ENCODE measurements around the gene CRHR1.
"Not testable (repeated sequence)": the region's sequence is repeated elsewhere in the genome, so short reads cannot be mapped to it uniquely, and the experiment has no call there.

CRHR1 gene

GRCh38 chr17:45854209-45854608 is 70.1 kb downstream of the CRHR1 start:
- no peak for TF ChIP-seq ZNF274 (IDR thresholded peaks at IDR 0.05; ENCODE audit: low read depth, low read length)
- H3K4me3 ChIP-seq (ENCODE audit: low read length) = no peak overlapping the region

GRCh38 chr17:45855691-45856336 is 71.7 kb downstream of the CRHR1 start:
- H3K4me3 ChIP-seq (ENCODE audit: low read length) = no peak overlapping the region

GRCh38 chr17:45857977-45858708 is 74.0 kb downstream of the CRHR1 start:
- no peak for TF ChIP-seq ZNF274 (IDR thresholded peaks at IDR 0.05; ENCODE audit: low read depth, low read length)
- H3K4me3 ChIP-seq (ENCODE audit: low read length) = no peak overlapping the region

More at GRCh38 chr17:45855691-45856336, 71.7 kb downstream of the CRHR1 start:
- TF ChIP-seq ZNF274 (IDR thresholded peaks at IDR 0.05; ENCODE audit: low read depth, low read length) = no peak

- no peak overlapping the region for H3K4me3 ChIP-seq (ENCODE audit: low read length)
- TF ChIP-seq ZNF274 (IDR thresholded peaks at IDR 0.05; ENCODE audit: low read depth, low read length) = no peak
Observed at GRCh38 chr17:45861165-45861564, 77.0 kb downstream of the CRHR1 start.

GRCh38 chr17:45862127-45862526 is 78.0 kb downstream of the CRHR1 start:
- not testable (repeated sequence) for H3K4me3 ChIP-seq (ENCODE audit: low read length)

- no peak for TF ChIP-seq ZNF274 (IDR thresholded peaks at IDR 0.05; ENCODE audit: low read depth, low read length)
Observed at GRCh38 chr17:45863857-45864654, 79.9 kb downstream of the CRHR1 start.

GRCh38 chr17:45867171-45867570 is 83.1 kb downstream of the CRHR1 start:
- TF ChIP-seq ZNF274 (IDR thresholded peaks at IDR 0.05; ENCODE audit: low read depth, low read length) = no peak
- no peak overlapping the region for H3K4me3 ChIP-seq (ENCODE audit: low read length)

More at GRCh38 chr17:45863857-45864654, 79.9 kb downstream of the CRHR1 start:
- no peak overlapping the region for H3K4me3 ChIP-seq (ENCODE audit: low read length)

- no peak overlapping the region for H3K4me3 ChIP-seq (ENCODE audit: low read length)
- TF ChIP-seq ZNF274 (IDR thresholded peaks at IDR 0.05; ENCODE audit: low read depth, low read length) = no peak
Observed at GRCh38 chr17:45867702-45868101, 83.6 kb downstream of the CRHR1 start.

- no peak for TF ChIP-seq ZNF274 (IDR thresholded peaks at IDR 0.05; ENCODE audit: low read depth, low read length)
- H3K4me3 ChIP-seq (ENCODE audit: low read length) = no peak overlapping the region
Observed at GRCh38 chr17:45868276-45868675, 84.2 kb downstream of the CRHR1 start.

GRCh38 chr17:45869676-45870341 is 85.7 kb downstream of the CRHR1 start:
- H3K4me3 ChIP-seq (ENCODE audit: low read length) = no peak overlapping the region
- TF ChIP-seq ZNF274 (IDR thresholded peaks at IDR 0.05; ENCODE audit: low read depth, low read length) = no peak

GRCh38 chr17:45870342-45870974 is 86.3 kb downstream of the CRHR1 start:
- H3K4me3 ChIP-seq (ENCODE audit: low read length) = no peak overlapping the region
- TF ChIP-seq ZNF274 (IDR thresholded peaks at IDR 0.05; ENCODE audit: low read depth, low read length) = no peak

GRCh38 chr17:45871718-45872117 is 87.6 kb downstream of the CRHR1 start:
- TF ChIP-seq ZNF274 (IDR thresholded peaks at IDR 0.05; ENCODE audit: low read depth, low read length) = no peak
- no peak overlapping the region for H3K4me3 ChIP-seq (ENCODE audit: low read length)

- no peak for TF ChIP-seq ZNF274 (IDR thresholded peaks at IDR 0.05; ENCODE audit: low read depth, low read length)
- no peak overlapping the region for H3K4me3 ChIP-seq (ENCODE audit: low read length)
Observed at GRCh38 chr17:45873728-45874127, 89.6 kb downstream of the CRHR1 start.

GRCh38 chr17:45874151-45874550 is 90.0 kb downstream of the CRHR1 start:
- H3K4me3 ChIP-seq (ENCODE audit: low read length) = no peak overlapping the region
- no peak for TF ChIP-seq ZNF274 (IDR thresholded peaks at IDR 0.05; ENCODE audit: low read depth, low read length)

Data from GM08714 (cell line).